Gastroesophageal sphincter (tissue), 3 donors: ENCODE measurements around the gene DIAPH3.
A peak's percentile ranks its signal among the peaks of the same experiment; 100 is the strongest.

Experiments
- EP300 ChIP-seq: sonication (generic); formaldehyde crosslinking; IDR thresholded peaks from one replicate; pipeline ENCODE4 v1.6.1; 2017; ENCODE audit warnings: antibody characterized with exemption, mild to moderate bottlenecking
- POLR2A ChIP-seq, 2 donors: fragments of 450-650 bp; IDR thresholded peaks; one replicate each; pipeline ENCODE4 v1.6.1; 2017; ENCODE audit warnings: antibody characterized with exemption in 2 of 2, mild to moderate bottlenecking in 2 of 2, moderate library complexity in 1 of 2
- POLR2AphosphoS5 ChIP-seq: sonication (generic); formaldehyde crosslinking; IDR thresholded peaks from one replicate; pipeline ENCODE4 v1.6.1; 2017; ENCODE audit warnings: antibody characterized with exemption
- TF ChIP-seq, protein P1 (sequence below), 4 experiments: fragments of 200-600 bp in 2 of 4; fragments of 450-650 bp in 2 of 4; sonication (generic) in 1 of 4; IDR thresholded peaks; one replicate each; pipeline ENCODE4 v1.5.1; 2017 to 2019; ENCODE audit warnings: antibody characterized with exemption in 4 of 4, mild to moderate bottlenecking in 2 of 4, moderate library complexity in 2 of 4

DNA sequence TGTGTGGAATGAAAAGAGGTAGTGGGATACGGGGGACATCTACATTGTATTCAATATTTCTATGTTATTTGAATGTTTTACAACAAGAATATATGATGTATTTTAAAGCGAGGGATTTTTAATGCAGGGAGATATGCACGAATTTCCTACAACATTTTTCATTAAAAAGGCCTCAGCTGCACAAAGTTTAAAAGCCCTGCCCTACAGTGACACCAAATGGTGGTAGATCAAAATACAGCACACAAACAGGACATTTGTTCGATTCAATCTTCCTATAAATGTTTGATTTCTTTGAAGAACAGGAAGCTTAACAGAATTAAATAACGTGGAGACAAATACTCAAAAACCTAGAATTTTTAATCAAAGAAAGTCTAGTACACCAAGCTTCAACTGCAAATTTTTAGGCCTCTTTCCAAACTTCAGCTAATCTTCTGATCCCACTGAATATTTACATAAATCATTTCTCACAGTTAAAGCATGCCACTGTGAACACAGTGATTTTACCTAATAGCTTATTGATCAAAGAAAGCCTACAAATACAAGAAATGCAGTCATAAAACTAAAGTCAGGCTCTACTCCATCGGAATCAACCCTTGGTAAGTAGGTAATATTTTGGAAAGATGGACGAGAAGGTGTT, 257.2 kb downstream of the DIAPH3 start:
- TF ChIP-seq, protein P1, sequence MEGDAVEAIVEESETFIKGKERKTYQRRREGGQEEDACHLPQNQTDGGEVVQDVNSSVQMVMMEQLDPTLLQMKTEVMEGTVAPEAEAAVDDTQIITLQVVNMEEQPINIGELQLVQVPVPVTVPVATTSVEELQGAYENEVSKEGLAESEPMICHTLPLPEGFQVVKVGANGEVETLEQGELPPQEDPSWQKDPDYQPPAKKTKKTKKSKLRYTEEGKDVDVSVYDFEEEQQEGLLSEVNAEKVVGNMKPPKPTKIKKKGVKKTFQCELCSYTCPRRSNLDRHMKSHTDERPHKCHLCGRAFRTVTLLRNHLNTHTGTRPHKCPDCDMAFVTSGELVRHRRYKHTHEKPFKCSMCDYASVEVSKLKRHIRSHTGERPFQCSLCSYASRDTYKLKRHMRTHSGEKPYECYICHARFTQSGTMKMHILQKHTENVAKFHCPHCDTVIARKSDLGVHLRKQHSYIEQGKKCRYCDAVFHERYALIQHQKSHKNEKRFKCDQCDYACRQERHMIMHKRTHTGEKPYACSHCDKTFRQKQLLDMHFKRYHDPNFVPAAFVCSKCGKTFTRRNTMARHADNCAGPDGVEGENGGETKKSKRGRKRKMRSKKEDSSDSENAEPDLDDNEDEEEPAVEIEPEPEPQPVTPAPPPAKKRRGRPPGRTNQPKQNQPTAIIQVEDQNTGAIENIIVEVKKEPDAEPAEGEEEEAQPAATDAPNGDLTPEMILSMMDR (IDR thresholded peaks at IDR 0.05) = peak; percentile 10 to 65 (median 30)
- TF ChIP-seq POLR2A (IDR thresholded peaks at IDR 0.05) (no peak), EP300 (no peak), POLR2AphosphoS5 (no peak)
